ENCODE measurements around the gene PPP1R13L. TPM values are rescaled to one million over a fixed set of nuclear protein-coding genes. Genes with fewer than 3 reads are reported as not detected.
A peak's percentile ranks its signal among the peaks of the same experiment; 100 is the strongest.

Gene PPP1R13L
- total and polyA plus RNA-seq, 2 of the 8 experiments (the other 6 are each of a cell fraction or from before 2014, with no cell fraction given), result 9.1 to 15.3 TPM

DNA sequence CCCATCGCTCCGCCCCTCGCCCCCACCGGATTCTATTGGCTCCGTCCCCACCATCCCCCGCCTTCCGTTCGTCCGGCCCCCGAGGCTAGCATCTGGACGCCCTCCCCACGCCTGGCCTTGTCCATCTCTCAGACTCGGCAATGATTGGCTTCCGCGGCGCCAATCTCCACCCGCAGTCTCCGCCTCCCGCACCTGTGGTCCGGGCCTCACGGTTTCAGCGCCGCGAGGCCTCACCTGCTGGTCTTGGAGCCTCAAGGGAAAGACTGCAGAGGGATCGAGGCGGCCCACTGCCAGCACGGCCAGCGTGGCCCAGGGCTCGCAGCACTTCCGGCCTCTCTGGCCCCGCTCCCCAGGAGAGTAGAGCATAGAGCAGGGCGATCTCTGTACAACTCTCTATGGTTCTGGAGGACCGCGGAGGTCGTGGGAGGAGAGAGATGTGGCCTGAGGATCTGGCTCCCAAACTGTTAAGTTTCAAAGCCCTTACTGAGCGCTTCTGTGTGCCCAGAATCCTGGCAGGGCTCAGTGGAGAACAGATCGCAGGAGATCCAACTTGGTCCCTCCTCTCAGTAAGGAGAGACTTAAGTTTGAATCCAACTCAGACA, 18.8 kb upstream of the PPP1R13L start, which contains the start of gene ERCC1:
TSS of gene ERCC1 (minus strand) at position 329 of the 602 bp plus-strand sequence. CDS start 543 bp downstream, outside the sequence.
- FAIRE-seq (no peak), DNase-seq (ENCODE audit: low read depth in 1 of 2, low spot score in 2 of 2) (peak; percentile 98 to 99)
- peaks cover 0 to 6% of the 10 kb centered on the region in 2 experiments for H4K20me1 ChIP-seq (replicated peaks in 1 of 2; ENCODE audit: control insufficient read depth in 1 of 2, insufficient read depth in 2 of 2, low read length in 2 of 2)
- H3K9me3 ChIP-seq (ENCODE audit: insufficient read depth in 2 of 2, low read depth in 1 of 2, low read length in 1 of 2), result no peaks in the 10 kb centered on the region
- POLR2A ChIA-PET (ENCODE audit: partially characterized antibody), result interaction anchor here (0.7 to 2.7 kb wide), 17 partner anchors 7 to 218 kb away, joined by 3 to 19 read pairs (median 4); partner anchors contain the start of genes FOSB and PPP1R13L
- peak within 1 kb of the TSS; percentile 97; the same call in 1 of the 2 replicates for H2BK15ac ChIP-seq (ENCODE audit: low read length)
- 1% methylated on average over 33 of the region's 37 CpGs; no CpG with 5 or more reads in 1 of the 2 experiments for WGBS, 2 experiments (ENCODE audit: extremely low coverage in 1 of 2, insufficient coverage in 1 of 2, insufficient read length in 1 of 2, insufficient replicate concordance in 2 of 2, low coverage in 1 of 2, low lambda C conversion rate in 2 of 2, missing lambda C conversion rate in 1 of 2)
- H3K14ac ChIP-seq (ENCODE audit: insufficient read length), result no peak within 1 kb of the TSS
- peak within 1 kb of the TSS; percentile 92 for H2BK5ac ChIP-seq (ENCODE audit: low read depth, low read length)
- H3K4ac ChIP-seq (replicated peaks; ENCODE audit: insufficient read length, low read depth, low read length), result peak within 1 kb of the TSS; percentile 95
- no peak within 1 kb of the TSS for H3K23ac ChIP-seq (ENCODE audit: insufficient read length)
- H3K9ac ChIP-seq (replicated peaks in 1 of 4; ENCODE audit: extremely low read depth in 1 of 4, low read depth in 3 of 4, low read length in 3 of 4), result peak within 1 kb of the TSS; percentile 55 to 77 (median 58)
- H3K36me3 ChIP-seq (ENCODE audit: control insufficient read depth in 2 of 4, insufficient read depth in 4 of 4, low read length in 3 of 4), result peaks cover 0 to 10% (median 3%) of the 10 kb centered on the region in 4 experiments; a peak in 4 of 8 replicates
- peak within 1 kb of the TSS; percentile 96 for H3K18ac ChIP-seq (ENCODE audit: extremely low read depth, low read length)
- no peaks in the 10 kb centered on the region for H3K27me3 ChIP-seq (replicated peaks in 1 of 4; ENCODE audit: control insufficient read depth in 3 of 4, extremely low read depth in 1 of 4, insufficient read depth in 3 of 4, low read length in 3 of 4)
- peak within 1 kb of the TSS; percentile 76 for H3K27ac ChIP-seq (ENCODE audit: low read depth, low read length)
- no peak within 1 kb of the TSS for H2BK120ac ChIP-seq (replicated peaks; ENCODE audit: low read depth, low read length)
- peak within 1 kb of the TSS; percentile 95 to 98 for H3K4me2 ChIP-seq (ENCODE audit: insufficient read depth in 1 of 2, low read depth in 2 of 2, low read length in 2 of 2)
- CTCF ChIA-PET (ENCODE audit: partially characterized antibody), result interaction anchor here (1.0 to 21.2 kb wide), 4 partner anchors 16 to 51 kb away, joined by 3 to 760 read pairs (median 6); partner anchors contain the start of genes FOSB and PPP1R13L
- H3K4me1 ChIP-seq (replicated peaks in 1 of 4; ENCODE audit: control insufficient read depth in 3 of 4, insufficient read depth in 4 of 4, low read length in 3 of 4), result peaks cover 0 to 11% (median 6%) of the 10 kb centered on the region in 4 experiments; a peak in 6 of 7 replicates
- peak within 1 kb of the TSS; percentile 20; the same call in 1 of the 2 replicates for H2AFZ ChIP-seq (ENCODE audit: low read length)
- peak within 1 kb of the TSS; percentile 92; the same call in 1 of the 2 replicates for H4K8ac ChIP-seq (ENCODE audit: extremely low read depth, insufficient read depth, low read length)
- H2BK20ac ChIP-seq (ENCODE audit: low read length), result no peak within 1 kb of the TSS
- H2BK12ac ChIP-seq (ENCODE audit: low read depth, low read length), result peak within 1 kb of the TSS; percentile 96
- H3K79me1 ChIP-seq (ENCODE audit: low read depth, low read length), result peaks cover 2% of the 10 kb centered on the region; the same call in 1 of the 2 replicates
- H4K5ac ChIP-seq (ENCODE audit: insufficient read length, low read depth, low read length), result peak within 1 kb of the TSS; percentile 89
- H2AK5ac ChIP-seq (ENCODE audit: low read depth, low read length), result peak within 1 kb of the TSS; percentile 65; the same call in 1 of the 2 replicates
- peak within 1 kb of the TSS; percentile 84 for H3K56ac ChIP-seq (replicated peaks; ENCODE audit: insufficient read length, low read depth, low read length)
- peaks cover 13% of the 10 kb centered on the region for H3K23me2 ChIP-seq (ENCODE audit: low read depth, low read length)
- H3K4me3 ChIP-seq (ENCODE audit: extremely low read depth in 1 of 4, insufficient read depth in 2 of 4, low read depth in 3 of 4, low read length in 4 of 4), result peak within 1 kb of the TSS; percentile 52 to 67 (median 64)
- peak within 1 kb of the TSS; percentile 93 for H4K91ac ChIP-seq (replicated peaks; ENCODE audit: insufficient read length, low read length)
- peaks cover 0 to 9% of the 10 kb centered on the region in 2 experiments; a peak in 1 of 4 replicates for H3K79me2 ChIP-seq (ENCODE audit: control insufficient read depth in 1 of 2, insufficient read depth in 2 of 2, low read length in 2 of 2)
- TF ChIP-seq SP4 (IDR thresholded peaks at IDR 0.05; ENCODE audit: low read length), result peak; percentile 95
- TF ChIP-seq KDM4A (IDR thresholded peaks at IDR 0.05; ENCODE audit: low read depth, low read length, severe bottlenecking), result peak; percentile 22
- peak; percentile 95 for TF ChIP-seq TAF7 (optimal IDR thresholded peaks at IDR 0.05; ENCODE audit: borderline replicate concordance, low read depth, low read length)
- 0 out of 2 replicates have a peak, but pooled peaks have one; percentile 12 for TF ChIP-seq YY1 (IDR thresholded peaks at IDR 0.05; ENCODE audit: low read depth, low read length)
- TF ChIP-seq POLR2AphosphoS5 (IDR thresholded peaks at IDR 0.05; ENCODE audit: low read depth, low read length), result peak; percentile 85
- peak; percentile 50; the same call in 1 of the 2 replicates for TF ChIP-seq EGR1 (IDR thresholded peaks at IDR 0.05; ENCODE audit: borderline replicate concordance, low read depth, low read length)
- peak; percentile 62 to 67; a peak in 2 of 3 replicates for TF ChIP-seq POLR2A (IDR thresholded peaks at IDR 0.05; ENCODE audit: control extremely low read depth in 1 of 2, low read depth in 2 of 2, low read length in 2 of 2)
- peak; percentile 44 for TF ChIP-seq CREB1 (IDR thresholded peaks at IDR 0.05)
- TF ChIP-seq, protein P1, sequence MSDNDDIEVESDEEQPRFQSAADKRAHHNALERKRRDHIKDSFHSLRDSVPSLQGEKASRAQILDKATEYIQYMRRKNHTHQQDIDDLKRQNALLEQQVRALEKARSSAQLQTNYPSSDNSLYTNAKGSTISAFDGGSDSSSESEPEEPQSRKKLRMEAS (IDR thresholded peaks at IDR 0.05), result peak; percentile 95
- peak; percentile 94 for TF ChIP-seq TAF1 (IDR thresholded peaks at IDR 0.05; ENCODE audit: low read depth, low read length)
- peak; percentile 91 for TF ChIP-seq TCF12 (IDR thresholded peaks at IDR 0.05; ENCODE audit: low read depth, low read length)
- peak; percentile 95 for TF ChIP-seq SP2 (IDR thresholded peaks at IDR 0.05; ENCODE audit: low read length)
- TF ChIP-seq POU5F1 (IDR thresholded peaks at IDR 0.05; ENCODE audit: low read depth, low read length), result no peak
